GM18498 (cell line): ENCODE measurements around the gene PHF3.

Experiments
- ATAC-seq: cut with Tn5 transposase; IDR thresholded peaks from one replicate; pipeline ENCODE4 v1.9.1; 2021; ENCODE audit warnings: mild to moderate bottlenecking, moderate library complexity; ENCODE audit not compliant: unreplicated experiment

PHF3 gene

DNA sequence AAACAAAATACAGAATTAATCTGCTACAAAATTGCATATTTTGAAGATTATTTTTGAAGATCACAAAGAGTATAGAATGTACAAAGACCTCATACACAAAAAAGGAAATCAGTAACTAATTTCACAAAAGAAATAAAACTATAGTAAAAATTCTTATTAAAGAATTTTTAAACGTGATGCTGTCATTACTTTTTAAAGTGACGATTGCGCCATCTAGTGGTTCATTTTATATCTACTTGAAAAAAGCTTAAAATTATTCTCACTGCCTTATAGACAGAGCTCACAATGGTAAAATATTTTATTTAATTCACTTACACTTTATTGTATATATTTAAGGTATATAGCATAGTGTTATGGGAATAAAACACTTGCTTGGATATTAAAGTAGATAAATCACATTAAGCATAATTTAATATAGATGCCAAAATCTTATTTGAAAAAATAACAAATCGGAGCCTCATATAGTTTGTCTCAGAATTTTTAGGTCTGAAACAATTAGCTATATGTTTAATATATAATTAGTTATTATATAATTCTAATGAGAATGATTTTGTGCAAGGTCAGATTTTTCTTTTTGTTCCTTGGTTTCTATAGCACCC is 128.8 kb downstream of the PHF3 start:
- no peak for ATAC-seq
